ENCODE results near the gene SCFD2.
"Not testable (repeated sequence)": the region's sequence is repeated elsewhere in the genome, so short reads cannot be mapped to it uniquely, and the experiment has no call there.

SCFD2 gene

DNA sequence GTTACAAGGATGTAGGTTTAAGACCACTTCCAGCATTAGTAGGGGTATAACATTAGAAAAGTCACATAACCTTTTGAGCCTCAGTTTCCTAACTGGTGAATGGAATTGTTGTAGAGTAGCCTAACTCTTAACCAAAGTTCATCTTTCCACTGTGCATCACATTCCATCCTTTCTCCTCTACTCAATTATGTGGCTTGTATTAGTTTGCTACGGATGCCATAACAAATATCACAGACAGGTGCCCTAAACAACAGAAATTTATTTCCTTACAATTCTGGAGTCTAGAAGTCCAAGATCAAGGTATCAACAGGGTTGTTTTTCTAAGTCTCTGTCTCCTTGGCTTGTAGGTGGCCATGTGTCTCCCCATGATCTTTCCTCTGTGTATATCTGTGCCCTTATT lies 271.8 kb downstream of the SCFD2 start:
- no peak for DNase-seq

- DNase-seq = no peak
Observed at GRCh38 chr4:53089936-53090729, 275.7 kb downstream of the SCFD2 start.

- DNase-seq = no peak
Observed at GRCh38 chr4:53088152-53088551, 277.7 kb downstream of the SCFD2 start.

DNA sequence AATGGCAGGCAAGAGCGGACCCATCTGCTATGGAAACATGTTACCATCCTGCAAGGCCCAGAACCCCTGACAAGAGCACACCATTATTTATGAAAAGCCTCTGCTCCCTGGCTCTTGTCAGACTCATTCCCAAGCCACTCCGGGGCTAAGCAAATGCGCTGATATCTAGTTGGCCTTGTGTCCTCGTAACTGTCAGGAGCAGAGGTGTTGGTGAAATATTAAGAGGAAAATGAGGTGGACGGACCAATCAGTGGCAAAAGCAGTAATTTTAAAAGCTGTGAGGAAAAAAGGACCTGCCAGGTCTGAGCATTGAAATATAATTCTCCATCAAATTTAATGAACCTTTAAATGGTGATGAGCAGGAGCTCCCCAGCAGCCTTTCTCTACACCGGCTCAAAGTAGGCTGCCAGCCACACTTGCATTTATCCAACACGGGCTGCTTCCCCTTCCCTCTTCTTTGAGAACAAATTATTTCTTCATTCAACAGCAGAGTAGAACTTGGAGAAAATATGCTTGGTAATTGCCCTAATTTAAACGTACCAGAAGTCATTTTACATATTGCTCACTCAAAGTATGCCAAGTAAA lies 289.4 kb downstream of the SCFD2 start:
- DNase-seq = no peak

GRCh38 chr4:53075162-53075785 lies 290.6 kb downstream of the SCFD2 start:
- no peak for DNase-seq

- no peak for DNase-seq
Observed at GRCh38 chr4:53068755-53069330, 297.0 kb downstream of the SCFD2 start.

GRCh38 chr4:53067125-53067802 lies 298.6 kb downstream of the SCFD2 start:
- no peak for DNase-seq

- no peak for DNase-seq
Observed at GRCh38 chr4:53066155-53066554, 299.7 kb downstream of the SCFD2 start.

- no peak for DNase-seq
Observed at GRCh38 chr4:53064609-53065008, 301.3 kb downstream of the SCFD2 start.

- no peak for DNase-seq
Observed at GRCh38 chr4:53061091-53061850, 304.6 kb downstream of the SCFD2 start.

- no peak for DNase-seq
Observed at GRCh38 chr4:53060278-53060677, 305.6 kb downstream of the SCFD2 start.

GRCh38 chr4:53059871-53060270 lies 306.0 kb downstream of the SCFD2 start:
- no peak for DNase-seq

GRCh38 chr4:53059256-53059655 lies 306.6 kb downstream of the SCFD2 start:
- no peak for DNase-seq

DNA sequence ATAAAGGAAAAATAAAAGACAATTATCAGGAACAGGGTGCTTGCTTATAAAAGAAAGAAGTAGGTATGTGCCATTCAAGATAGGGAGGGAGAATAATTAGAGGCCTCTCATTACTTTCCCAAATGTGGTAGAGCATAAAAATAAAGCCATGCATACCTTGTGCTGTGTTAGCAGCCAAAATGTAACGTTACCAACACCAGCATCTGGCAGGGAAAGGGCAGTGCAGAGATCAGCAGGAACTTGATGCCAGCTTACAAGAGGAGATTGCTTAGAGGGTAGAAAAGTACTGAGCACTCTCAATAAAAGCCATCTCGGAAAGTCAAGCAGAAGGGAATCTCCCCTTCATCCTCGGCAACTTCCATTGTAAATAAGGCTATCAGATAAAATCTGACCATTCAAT lies 308.2 kb downstream of the SCFD2 start:
- no peak for DNase-seq

- not testable (repeated sequence) for DNase-seq
Observed at GRCh38 chr4:53057108-53057507, 308.8 kb downstream of the SCFD2 start.

GRCh38 chr4:53055716-53056403 lies 310.0 kb downstream of the SCFD2 start:
- no peak for DNase-seq

DNA sequence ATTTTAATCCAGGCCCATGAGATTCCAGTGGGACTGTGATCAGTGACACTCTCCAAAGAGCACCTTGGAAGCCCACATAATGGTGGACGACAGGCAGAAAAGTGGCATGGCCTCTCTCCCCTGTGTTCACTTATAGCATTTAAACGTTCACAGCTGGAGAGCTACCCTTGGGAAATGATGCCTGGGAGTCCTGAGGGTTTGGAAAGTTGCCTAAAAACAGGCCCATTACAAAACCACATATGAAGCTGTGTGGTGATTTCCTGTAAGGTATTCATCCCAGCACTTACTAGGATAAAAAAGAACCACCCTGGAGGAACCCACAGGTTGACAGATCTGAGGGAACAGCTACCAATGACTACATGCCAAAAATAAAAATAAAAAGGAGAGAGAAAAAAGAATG lies 310.6 kb downstream of the SCFD2 start:
- DNase-seq = no peak

- DNase-seq = no peak
Observed at GRCh38 chr4:53050361-53050774, 315.5 kb downstream of the SCFD2 start.

- DNase-seq = no peak
Observed at GRCh38 chr4:53049528-53049927, 316.3 kb downstream of the SCFD2 start.

DNA sequence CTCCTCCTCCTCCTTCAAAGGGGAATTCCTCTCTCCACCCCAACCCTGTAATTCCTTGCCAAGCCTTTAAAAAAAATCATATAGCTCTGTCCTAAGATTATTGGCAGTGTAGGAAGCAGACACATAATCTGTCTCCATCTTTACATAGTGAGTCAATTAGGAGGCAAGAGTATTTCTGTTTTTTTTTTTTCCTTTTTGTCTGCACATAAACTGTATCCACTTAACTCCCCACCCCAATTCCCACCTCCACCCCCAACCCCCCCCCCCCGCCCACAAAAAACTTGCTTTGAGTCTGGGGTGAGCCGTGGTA lies 321.3 kb downstream of the SCFD2 start:
- DNase-seq = no peak

DNA sequence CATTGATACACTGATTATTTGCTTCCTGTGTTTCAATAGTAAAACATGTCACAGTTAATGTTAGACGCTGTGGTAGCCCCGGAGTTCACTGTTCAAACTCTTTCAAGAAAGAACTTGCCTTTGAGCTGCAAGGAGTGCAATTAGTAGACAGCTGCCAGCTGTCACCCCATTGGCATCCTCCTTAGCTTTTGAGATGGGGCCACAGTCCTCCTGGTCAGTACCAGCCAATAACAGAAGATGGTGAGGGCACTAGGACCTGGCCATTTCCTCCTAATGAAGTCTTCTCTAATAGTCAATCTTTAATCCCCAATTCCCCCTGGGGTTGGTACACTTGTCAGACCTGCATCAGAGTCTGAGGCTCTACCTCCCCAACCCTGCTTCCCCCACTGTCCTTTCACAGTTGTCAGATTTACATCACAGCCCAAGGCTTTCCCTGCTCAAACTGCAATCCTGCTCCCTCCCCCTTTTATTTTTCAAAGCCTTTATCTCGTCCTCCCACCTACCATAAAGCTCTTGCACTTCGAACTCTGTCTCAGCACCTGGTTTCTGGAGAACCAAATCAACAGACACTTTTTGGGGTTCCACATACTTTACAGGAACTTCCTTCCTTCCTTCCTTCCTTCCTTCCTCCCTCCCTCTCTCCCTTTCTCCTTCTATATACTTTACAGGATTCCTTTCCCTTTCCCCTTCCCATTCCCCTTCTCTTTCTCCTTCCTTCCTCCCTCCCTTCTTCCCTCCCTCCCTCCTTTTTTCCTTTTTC lies 321.8 kb downstream of the SCFD2 start:
- DNase-seq = no peak

Measured in GOT3 (cell line).